ENCODE data around the gene MAP2K5.

DNA sequence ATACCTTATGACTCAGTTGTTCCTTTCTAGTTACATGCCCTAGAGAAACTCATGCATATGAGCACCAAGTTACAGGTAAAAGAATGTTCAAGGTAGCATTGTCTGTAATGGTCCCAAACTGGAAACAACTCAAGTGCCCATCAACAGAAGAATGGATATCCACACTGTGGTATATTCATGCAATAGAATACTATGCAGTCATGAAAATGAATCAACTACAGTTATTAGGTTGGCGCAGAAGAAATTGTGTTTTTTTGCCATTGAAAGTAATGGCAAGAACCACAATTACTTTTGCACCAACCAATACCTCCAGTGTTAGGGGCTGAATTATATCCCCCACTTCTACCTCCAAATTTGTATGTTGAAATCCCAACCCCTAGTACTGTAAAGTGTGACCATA, 307.0 kb downstream of the MAP2K5 start:
- TF ChIP-seq FOXA1 (IDR thresholded peaks at IDR 0.05) (no peak), GABPA (IDR thresholded peaks at IDR 0.05 in 1 of 2, conservative IDR thresholded peaks at IDR 0.05 in 1 of 2) (no peak), RXRA (IDR thresholded peaks at IDR 0.05) (no peak), JUND (IDR thresholded peaks at IDR 0.05) (no peak), TAF1 (conservative IDR thresholded peaks at IDR 0.05) (no peak), HNF4G (IDR thresholded peaks at IDR 0.05) (no peak), FOXA2 (IDR thresholded peaks at IDR 0.05) (no peak), YY1 (IDR thresholded peaks at IDR 0.05) (no peak), RAD21 (IDR thresholded peaks at IDR 0.05) (no peak)
- TF ChIP-seq, protein P1, sequence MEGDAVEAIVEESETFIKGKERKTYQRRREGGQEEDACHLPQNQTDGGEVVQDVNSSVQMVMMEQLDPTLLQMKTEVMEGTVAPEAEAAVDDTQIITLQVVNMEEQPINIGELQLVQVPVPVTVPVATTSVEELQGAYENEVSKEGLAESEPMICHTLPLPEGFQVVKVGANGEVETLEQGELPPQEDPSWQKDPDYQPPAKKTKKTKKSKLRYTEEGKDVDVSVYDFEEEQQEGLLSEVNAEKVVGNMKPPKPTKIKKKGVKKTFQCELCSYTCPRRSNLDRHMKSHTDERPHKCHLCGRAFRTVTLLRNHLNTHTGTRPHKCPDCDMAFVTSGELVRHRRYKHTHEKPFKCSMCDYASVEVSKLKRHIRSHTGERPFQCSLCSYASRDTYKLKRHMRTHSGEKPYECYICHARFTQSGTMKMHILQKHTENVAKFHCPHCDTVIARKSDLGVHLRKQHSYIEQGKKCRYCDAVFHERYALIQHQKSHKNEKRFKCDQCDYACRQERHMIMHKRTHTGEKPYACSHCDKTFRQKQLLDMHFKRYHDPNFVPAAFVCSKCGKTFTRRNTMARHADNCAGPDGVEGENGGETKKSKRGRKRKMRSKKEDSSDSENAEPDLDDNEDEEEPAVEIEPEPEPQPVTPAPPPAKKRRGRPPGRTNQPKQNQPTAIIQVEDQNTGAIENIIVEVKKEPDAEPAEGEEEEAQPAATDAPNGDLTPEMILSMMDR (IDR thresholded peaks at IDR 0.05; ENCODE audit: low read depth, low read length, missing input control) = no peak
- TF ChIP-seq, protein P2, sequence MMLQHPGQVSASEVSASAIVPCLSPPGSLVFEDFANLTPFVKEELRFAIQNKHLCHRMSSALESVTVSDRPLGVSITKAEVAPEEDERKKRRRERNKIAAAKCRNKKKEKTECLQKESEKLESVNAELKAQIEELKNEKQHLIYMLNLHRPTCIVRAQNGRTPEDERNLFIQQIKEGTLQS (IDR thresholded peaks at IDR 0.05) = no peak
- TF ChIP-seq, protein P3, sequence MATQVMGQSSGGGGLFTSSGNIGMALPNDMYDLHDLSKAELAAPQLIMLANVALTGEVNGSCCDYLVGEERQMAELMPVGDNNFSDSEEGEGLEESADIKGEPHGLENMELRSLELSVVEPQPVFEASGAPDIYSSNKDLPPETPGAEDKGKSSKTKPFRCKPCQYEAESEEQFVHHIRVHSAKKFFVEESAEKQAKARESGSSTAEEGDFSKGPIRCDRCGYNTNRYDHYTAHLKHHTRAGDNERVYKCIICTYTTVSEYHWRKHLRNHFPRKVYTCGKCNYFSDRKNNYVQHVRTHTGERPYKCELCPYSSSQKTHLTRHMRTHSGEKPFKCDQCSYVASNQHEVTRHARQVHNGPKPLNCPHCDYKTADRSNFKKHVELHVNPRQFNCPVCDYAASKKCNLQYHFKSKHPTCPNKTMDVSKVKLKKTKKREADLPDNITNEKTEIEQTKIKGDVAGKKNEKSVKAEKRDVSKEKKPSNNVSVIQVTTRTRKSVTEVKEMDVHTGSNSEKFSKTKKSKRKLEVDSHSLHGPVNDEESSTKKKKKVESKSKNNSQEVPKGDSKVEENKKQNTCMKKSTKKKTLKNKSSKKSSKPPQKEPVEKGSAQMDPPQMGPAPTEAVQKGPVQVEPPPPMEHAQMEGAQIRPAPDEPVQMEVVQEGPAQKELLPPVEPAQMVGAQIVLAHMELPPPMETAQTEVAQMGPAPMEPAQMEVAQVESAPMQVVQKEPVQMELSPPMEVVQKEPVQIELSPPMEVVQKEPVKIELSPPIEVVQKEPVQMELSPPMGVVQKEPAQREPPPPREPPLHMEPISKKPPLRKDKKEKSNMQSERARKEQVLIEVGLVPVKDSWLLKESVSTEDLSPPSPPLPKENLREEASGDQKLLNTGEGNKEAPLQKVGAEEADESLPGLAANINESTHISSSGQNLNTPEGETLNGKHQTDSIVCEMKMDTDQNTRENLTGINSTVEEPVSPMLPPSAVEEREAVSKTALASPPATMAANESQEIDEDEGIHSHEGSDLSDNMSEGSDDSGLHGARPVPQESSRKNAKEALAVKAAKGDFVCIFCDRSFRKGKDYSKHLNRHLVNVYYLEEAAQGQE (IDR thresholded peaks at IDR 0.05) = no peak
- TF ChIP-seq, protein P4, sequence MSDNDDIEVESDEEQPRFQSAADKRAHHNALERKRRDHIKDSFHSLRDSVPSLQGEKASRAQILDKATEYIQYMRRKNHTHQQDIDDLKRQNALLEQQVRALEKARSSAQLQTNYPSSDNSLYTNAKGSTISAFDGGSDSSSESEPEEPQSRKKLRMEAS (IDR thresholded peaks at IDR 0.05) = no peak

Data from liver (tissue), 3 donors.